ENCODE results near the gene ZBTB45. TPM values are rescaled to one million over a fixed set of nuclear protein-coding genes. Genes with fewer than 3 reads are reported as not detected.

Gene ZBTB45
- total and polyA plus RNA-seq, 9 of the 15 experiments (the other 6 are each of a cell fraction or from before 2014, with no cell fraction given), result 0.08 to 16.1 (median 1.8) TPM

DNA sequence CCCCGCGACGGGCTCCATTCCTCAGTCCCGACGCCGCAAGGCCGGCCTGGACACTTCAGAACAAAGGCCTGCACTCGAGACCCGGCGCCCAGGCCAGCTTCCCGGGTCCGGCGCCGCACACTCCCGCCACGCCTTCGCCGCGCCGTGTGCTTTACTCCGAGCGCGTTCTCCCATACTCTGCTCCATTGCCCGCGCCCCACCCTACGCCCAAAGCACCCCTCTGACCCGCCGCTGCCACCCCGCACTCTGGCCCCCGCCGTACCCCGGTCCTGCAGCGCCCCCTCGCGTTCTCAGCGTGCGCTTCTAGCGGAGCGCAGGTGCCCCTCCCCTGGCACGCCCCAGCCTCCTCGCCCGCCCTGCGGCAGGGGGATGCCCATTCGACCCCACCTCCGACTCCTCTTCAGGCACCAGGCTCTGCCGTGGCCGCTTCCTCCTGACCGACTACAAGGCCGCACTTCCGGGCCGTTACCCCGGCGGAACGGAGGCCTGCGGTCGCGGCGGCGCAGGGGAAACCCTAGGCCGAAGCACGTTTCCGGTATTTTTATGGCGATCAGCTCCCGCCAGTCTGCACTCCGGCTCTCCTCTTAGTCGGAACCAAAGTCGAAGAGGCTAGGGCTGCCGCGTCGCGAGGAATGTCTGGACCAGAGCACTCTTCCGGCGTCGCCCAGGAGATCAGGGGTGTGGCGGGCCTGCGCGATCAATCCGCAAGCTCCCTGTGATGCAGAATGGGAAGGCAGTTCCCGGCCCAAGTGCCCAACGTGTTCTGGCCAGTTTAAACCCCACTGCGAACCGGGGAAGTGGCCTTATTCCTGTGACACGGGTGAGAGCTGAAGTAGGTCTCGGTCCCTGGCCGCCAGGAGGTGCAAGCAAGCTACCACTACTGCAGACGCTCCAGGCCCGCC, at the start of gene ZBTB45 (continued):
- TF ChIP-seq, protein P1, sequence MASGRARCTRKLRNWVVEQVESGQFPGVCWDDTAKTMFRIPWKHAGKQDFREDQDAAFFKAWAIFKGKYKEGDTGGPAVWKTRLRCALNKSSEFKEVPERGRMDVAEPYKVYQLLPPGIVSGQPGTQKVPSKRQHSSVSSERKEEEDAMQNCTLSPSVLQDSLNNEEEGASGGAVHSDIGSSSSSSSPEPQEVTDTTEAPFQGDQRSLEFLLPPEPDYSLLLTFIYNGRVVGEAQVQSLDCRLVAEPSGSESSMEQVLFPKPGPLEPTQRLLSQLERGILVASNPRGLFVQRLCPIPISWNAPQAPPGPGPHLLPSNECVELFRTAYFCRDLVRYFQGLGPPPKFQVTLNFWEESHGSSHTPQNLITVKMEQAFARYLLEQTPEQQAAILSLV (tag; IDR thresholded peaks at IDR 0.05), result 0 out of 2 replicates have a peak, but pooled peaks have one; percentile 3
- TF ChIP-seq MAFG (tag; conservative IDR thresholded peaks at IDR 0.05) (no peak), CREM (IDR thresholded peaks at IDR 0.05; ENCODE audit: low read depth) (peak; percentile 92), ZNF12 (CRISPR knock-in tag; IDR thresholded peaks at IDR 0.05) (peak; percentile 71; the same call in 1 of the 2 replicates), KDM2B (CRISPR knock-in tag; IDR thresholded peaks at IDR 0.05) (0 out of 2 replicates have a peak, but pooled peaks have one; percentile 19), LARP7 (IDR thresholded peaks at IDR 0.05) (0 out of 2 replicates have a peak, but pooled peaks have one; percentile 54), RBM25 (IDR thresholded peaks at IDR 0.05; ENCODE audit: low read depth, low read length, severe bottlenecking) (no peak), ZNF707 (CRISPR knock-in tag; conservative IDR thresholded peaks at IDR 0.05) (no peak), ETS2 (tag; IDR thresholded peaks at IDR 0.05; ENCODE audit: borderline replicate concordance, poor library complexity, severe bottlenecking) (no peak), CREB1 (IDR thresholded peaks at IDR 0.05) (peak; percentile 73), CREB1 (CRISPR knock-in tag; IDR thresholded peaks at IDR 0.05) (peak; percentile 87), SP1 (CRISPR knock-in tag; IDR thresholded peaks at IDR 0.05) (peak; percentile 99), ZNF24 (IDR thresholded peaks at IDR 0.05) (peak; percentile 31), PML (IDR thresholded peaks at IDR 0.05; ENCODE audit: low read length) (no peak; the same call in 1 of the 2 replicates), ZNF766 (CRISPR knock-in tag; conservative IDR thresholded peaks at IDR 0.05) (peak; percentile 71), HSF4 (CRISPR knock-in tag; IDR thresholded peaks at IDR 0.05; ENCODE audit: borderline replicate concordance) (no peak), RBM15 (IDR thresholded peaks at IDR 0.05; ENCODE audit: insufficient read depth, low read length) (no peak), GATAD2B (IDR thresholded peaks at IDR 0.05; ENCODE audit: borderline replicate concordance) (peak; percentile 77), GTF2F1 (IDR thresholded peaks at IDR 0.05; ENCODE audit: low read depth, low read length) (no peak; the same call in 1 of the 2 replicates), CC2D1A (IDR thresholded peaks at IDR 0.05) (peak; percentile 67), MCM3 (IDR thresholded peaks at IDR 0.05) (no peak), NRF1 (conservative IDR thresholded peaks at IDR 0.05 in 1 of 2, IDR thresholded peaks at IDR 0.05 in 1 of 2) (peak; percentile 55 to 73)
- TF ChIP-seq, protein P2, sequence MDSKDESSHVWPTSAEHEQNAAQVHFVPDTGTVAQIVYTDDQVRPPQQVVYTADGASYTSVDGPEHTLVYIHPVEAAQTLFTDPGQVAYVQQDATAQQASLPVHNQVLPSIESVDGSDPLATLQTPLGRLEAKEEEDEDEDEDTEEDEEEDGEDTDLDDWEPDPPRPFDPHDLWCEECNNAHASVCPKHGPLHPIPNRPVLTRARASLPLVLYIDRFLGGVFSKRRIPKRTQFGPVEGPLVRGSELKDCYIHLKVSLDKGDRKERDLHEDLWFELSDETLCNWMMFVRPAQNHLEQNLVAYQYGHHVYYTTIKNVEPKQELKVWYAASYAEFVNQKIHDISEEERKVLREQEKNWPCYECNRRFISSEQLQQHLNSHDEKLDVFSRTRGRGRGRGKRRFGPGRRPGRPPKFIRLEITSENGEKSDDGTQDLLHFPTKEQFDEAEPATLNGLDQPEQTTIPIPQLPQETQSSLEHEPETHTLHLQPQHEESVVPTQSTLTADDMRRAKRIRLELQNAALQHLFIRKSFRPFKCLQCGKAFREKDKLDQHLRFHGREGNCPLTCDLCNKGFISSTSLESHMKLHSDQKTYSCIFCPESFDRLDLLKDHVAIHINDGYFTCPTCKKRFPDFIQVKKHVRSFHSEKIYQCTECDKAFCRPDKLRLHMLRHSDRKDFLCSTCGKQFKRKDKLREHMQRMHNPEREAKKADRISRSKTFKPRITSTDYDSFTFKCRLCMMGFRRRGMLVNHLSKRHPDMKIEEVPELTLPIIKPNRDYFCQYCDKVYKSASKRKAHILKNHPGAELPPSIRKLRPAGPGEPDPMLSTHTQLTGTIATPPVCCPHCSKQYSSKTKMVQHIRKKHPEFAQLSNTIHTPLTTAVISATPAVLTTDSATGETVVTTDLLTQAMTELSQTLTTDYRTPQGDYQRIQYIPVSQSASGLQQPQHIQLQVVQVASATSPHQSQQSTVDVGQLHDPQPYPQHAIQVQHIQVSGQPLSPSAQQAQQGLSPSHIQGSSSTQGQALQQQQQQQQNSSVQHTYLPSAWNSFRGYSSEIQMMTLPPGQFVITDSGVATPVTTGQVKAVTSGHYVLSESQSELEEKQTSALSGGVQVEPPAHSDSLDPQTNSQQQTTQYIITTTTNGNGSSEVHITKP (IDR thresholded peaks at IDR 0.05; ENCODE audit: partially characterized antibody), result peak; percentile 21
- TF ChIP-seq, protein P3, sequence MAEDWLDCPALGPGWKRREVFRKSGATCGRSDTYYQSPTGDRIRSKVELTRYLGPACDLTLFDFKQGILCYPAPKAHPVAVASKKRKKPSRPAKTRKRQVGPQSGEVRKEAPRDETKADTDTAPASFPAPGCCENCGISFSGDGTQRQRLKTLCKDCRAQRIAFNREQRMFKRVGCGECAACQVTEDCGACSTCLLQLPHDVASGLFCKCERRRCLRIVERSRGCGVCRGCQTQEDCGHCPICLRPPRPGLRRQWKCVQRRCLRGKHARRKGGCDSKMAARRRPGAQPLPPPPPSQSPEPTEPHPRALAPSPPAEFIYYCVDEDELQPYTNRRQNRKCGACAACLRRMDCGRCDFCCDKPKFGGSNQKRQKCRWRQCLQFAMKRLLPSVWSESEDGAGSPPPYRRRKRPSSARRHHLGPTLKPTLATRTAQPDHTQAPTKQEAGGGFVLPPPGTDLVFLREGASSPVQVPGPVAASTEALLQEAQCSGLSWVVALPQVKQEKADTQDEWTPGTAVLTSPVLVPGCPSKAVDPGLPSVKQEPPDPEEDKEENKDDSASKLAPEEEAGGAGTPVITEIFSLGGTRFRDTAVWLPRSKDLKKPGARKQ (CRISPR knock-in tag; IDR thresholded peaks at IDR 0.05), result no peak

Measured in K562 (cell line).